A673 (cell line): ENCODE results near the gene SOS1.

ENCODE experiments used
- EZH2 ChIP-seq: fragments of 200-600 bp; sonication (generic); IDR thresholded peaks from 2 replicates; pipeline ENCODE4 v1.6.1; 2017; ENCODE audit warnings: borderline replicate concordance, low read depth, mild to moderate bottlenecking, mixed read lengths, antibody characterized with exemption, low read length; ENCODE audit not compliant: poor library complexity, severe bottlenecking
- TF ChIP-seq, protein P1 (sequence below): fragments of 300-800, 200-600 bp; sonication (generic); conservative IDR thresholded peaks from 2 replicates; pipeline ENCODE4 v1.5.1; 2017; ENCODE audit warnings: low read depth, mild to moderate bottlenecking, antibody characterized with exemption, low read length, moderate library complexity, mixed read lengths

DNA sequence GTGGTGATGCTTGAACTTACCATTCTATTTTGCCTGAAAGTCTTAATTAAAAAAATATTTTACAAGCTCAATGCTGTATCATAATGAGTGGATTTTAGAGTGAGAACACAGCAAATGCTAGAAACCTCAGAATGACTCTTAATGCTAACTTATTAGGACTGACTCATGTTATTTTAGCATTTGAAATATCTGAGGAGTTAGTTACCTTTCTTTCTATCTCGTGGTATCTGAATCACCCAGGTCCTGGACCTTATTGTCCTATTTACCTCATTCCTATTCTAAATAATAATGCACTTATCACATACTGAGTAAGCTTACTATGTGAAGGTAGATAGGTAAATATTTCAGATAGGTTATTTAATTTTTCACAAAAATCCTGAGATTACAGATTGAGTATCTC lies 70.7 kb downstream of the SOS1 start:
- TF ChIP-seq, protein P1, sequence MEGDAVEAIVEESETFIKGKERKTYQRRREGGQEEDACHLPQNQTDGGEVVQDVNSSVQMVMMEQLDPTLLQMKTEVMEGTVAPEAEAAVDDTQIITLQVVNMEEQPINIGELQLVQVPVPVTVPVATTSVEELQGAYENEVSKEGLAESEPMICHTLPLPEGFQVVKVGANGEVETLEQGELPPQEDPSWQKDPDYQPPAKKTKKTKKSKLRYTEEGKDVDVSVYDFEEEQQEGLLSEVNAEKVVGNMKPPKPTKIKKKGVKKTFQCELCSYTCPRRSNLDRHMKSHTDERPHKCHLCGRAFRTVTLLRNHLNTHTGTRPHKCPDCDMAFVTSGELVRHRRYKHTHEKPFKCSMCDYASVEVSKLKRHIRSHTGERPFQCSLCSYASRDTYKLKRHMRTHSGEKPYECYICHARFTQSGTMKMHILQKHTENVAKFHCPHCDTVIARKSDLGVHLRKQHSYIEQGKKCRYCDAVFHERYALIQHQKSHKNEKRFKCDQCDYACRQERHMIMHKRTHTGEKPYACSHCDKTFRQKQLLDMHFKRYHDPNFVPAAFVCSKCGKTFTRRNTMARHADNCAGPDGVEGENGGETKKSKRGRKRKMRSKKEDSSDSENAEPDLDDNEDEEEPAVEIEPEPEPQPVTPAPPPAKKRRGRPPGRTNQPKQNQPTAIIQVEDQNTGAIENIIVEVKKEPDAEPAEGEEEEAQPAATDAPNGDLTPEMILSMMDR, result no peak
- no peak for TF ChIP-seq EZH2
